GM19043 (cell line): ENCODE measurements around the gene CIAO3.

Source experiments
- ATAC-seq: cut with Tn5 transposase; IDR thresholded peaks from one replicate; pipeline ENCODE4 v1.9.1; 2021; ENCODE audit warnings: low read depth; ENCODE audit not compliant: unreplicated experiment

Gene CIAO3

GRCh38 chr16:736936-737481 is 3.8 kb downstream of the CIAO3 start:
- ATAC-seq, result no peak

GRCh38 chr16:735982-736453 is 4.8 kb downstream of the CIAO3 start:
- ATAC-seq, result no peak

- ATAC-seq, result no peak
Observed at GRCh38 chr16:734981-735881, 5.6 kb downstream of the CIAO3 start.

- ATAC-seq, result no peak
Observed at GRCh38 chr16:734208-734980, 6.4 kb downstream of the CIAO3 start.

- ATAC-seq, result no peak
Observed at GRCh38 chr16:733382-734207, 7.2 kb downstream of the CIAO3 start.

GRCh38 chr16:732936-733335 is 7.9 kb downstream of the CIAO3 start:
- no peak for ATAC-seq

GRCh38 chr16:732332-732731 is 8.5 kb downstream of the CIAO3 start:
- no peak for ATAC-seq

- ATAC-seq, result no peak
Observed at GRCh38 chr16:730666-731509, 9.9 kb downstream of the CIAO3 start.

- ATAC-seq, result no peak
Observed at GRCh38 chr16:729768-730665, 10.8 kb downstream of the CIAO3 start.

GRCh38 chr16:728890-729744 is 11.7 kb downstream of the CIAO3 start:
- ATAC-seq, result no peak

- ATAC-seq, result no peak
Observed at GRCh38 chr16:728131-728889, 12.5 kb downstream of the CIAO3 start.

- ATAC-seq, result no peak
Observed at GRCh38 chr16:727291-727977, 13.4 kb downstream of the CIAO3 start.

GRCh38 chr16:726438-727290 is 14.1 kb downstream of the CIAO3 start, which contains the start of the genes CCDC78 and HAGHL:
CCDC78 (minus strand) TSS chr16:726443; CDS start chr16:726367, 76 bp downstream.
HAGHL (plus strand) TSS chr16:727106; CDS start chr16:727510, 404 bp downstream.
- ATAC-seq, result no peak

- ATAC-seq, result no peak
Observed at GRCh38 chr16:726188-726437, 14.7 kb downstream of the CIAO3 start.

- no peak for ATAC-seq
Observed at GRCh38 chr16:725463-726187, 15.2 kb downstream of the CIAO3 start.
